ENCODE measurements around the gene GTF2IRD1.
"Not testable (repeated sequence)": the region's sequence is repeated elsewhere in the genome, so short reads cannot be mapped to it uniquely, and the experiment has no call there.

The GTF2IRD1 gene

DNA sequence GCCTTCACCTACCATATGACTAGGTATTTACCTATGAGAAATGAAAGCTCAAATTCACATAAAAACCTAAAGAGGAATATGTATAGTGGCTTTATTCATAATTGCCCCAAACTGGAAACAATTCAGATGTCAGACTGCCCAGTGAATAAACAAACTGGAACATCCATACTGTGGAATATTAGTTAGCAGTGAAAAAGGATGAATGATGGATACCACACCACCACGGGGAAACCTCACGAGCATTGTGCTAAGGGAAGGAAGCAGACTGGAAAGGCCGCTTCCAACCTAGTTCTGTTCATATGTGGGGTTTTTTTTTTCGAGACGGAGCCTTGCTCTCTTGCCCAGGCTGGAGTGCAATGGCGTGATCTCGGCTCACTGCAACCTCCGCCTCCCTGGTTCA lies 16.8 kb downstream of the GTF2IRD1 start:
- no peak for DNase-seq

DNA sequence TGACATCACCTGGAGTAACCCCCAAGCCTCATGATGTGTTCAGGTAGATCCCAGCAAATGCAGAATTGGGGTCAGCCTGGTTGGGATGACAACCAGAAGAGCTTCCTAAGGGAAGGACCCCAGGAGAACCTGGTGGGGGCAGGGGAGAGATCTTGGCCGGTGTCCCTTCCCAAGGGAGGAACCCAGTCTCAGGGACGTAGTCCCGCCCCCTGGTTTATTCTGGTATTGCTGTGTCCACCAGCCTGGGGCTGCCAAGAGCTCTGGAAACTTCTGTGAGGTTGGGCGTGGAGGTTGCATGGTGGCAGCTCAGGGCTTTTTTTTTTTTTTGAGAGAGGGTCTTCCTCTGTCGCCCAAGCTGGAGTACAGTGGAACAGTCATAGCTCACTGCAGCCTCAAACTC lies 19.4 kb downstream of the GTF2IRD1 start:
- no peak for DNase-seq

- no peak for DNase-seq
These were observed 20.7 kb downstream of the GTF2IRD1 start for GRCh38 chr7:74474271-74474865.

GRCh38 chr7:74475243-74475986 lies 21.7 kb downstream of the GTF2IRD1 start:
- DNase-seq = no peak

DNA sequence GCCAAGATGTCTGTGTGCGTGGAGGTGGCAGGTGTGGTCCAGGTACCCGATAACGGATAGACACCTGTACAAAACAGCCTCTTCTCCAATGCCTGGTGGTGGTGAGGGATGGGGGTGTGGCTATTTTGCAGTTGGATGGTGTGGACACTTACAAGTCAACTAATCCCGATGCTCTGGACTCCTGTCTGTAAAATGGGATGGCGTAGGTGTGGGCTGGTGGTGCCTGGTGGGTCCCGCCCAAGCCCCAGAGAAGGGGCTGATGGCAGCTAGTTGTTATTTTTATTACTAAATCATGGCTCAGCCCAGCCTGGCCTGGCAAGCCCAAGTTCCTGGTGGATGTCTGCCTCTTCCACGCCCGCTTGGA lies 22.3 kb downstream of the GTF2IRD1 start:
- no peak for DNase-seq

DNA sequence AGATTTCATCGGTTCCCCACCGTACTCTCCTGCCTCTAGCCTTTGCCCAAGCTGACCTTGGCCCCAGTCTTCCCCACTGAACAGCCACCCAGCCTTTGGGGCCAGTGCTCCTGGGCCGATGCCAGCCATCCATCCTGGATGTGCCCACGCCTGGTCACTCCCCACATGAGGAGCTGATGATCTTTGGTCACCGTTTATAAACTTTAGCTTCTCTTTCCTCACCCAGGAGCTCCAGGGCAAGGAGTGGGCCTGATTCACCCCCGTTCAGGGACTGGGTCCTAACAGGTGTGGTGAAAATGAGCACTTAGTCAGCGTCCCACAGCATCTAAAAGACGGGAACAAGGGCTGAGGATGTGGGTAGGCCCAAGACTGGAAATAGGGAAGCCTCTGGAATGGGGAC lies 22.9 kb downstream of the GTF2IRD1 start:
- DNase-seq = no peak

DNA sequence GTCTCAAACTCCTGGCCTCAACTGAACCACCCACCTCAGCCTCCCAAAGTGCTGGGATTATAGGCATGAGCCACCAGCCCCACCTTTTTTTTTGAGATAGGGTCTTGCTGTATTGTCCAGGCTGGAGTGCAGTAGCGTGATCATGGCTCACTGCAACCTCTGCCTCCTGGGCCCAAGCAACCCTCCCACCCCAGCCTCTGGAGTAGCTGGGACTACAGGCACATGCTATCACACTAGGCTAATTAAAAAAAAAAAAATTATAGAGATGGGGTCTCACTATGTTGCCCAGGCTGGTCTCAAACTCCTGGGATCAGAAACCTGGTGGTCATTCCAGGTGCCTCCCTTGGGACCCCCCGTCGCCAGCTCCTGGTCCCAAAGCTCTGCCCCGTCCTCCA lies 25.0 kb downstream of the GTF2IRD1 start:
- no peak for DNase-seq

GRCh38 chr7:74479066-74479781 lies 25.5 kb downstream of the GTF2IRD1 start:
- peak; percentile 22 for DNase-seq

- peak; percentile 68 for DNase-seq
These were observed 26.5 kb downstream of the GTF2IRD1 start for GRCh38 chr7:74479961-74480829.

GRCh38 chr7:74480861-74481417 lies 27.2 kb downstream of the GTF2IRD1 start:
- peak; percentile 51 for DNase-seq

GRCh38 chr7:74481458-74482196 lies 27.9 kb downstream of the GTF2IRD1 start:
- no peak for DNase-seq

DNA sequence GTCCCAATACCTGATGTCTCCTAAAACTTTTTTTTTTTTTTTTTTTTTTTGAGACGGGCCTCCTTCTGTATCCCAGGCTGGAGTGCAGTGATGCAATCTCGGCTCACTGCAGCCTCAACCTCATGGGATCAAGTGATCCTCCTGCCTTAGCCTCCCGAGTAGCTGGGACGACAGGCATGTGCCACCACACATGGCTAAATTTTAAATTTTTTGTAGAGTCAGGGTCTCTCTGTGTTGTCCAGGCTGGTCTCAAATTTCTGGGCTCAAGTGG lies 28.4 kb downstream of the GTF2IRD1 start:
- no peak for DNase-seq

DNA sequence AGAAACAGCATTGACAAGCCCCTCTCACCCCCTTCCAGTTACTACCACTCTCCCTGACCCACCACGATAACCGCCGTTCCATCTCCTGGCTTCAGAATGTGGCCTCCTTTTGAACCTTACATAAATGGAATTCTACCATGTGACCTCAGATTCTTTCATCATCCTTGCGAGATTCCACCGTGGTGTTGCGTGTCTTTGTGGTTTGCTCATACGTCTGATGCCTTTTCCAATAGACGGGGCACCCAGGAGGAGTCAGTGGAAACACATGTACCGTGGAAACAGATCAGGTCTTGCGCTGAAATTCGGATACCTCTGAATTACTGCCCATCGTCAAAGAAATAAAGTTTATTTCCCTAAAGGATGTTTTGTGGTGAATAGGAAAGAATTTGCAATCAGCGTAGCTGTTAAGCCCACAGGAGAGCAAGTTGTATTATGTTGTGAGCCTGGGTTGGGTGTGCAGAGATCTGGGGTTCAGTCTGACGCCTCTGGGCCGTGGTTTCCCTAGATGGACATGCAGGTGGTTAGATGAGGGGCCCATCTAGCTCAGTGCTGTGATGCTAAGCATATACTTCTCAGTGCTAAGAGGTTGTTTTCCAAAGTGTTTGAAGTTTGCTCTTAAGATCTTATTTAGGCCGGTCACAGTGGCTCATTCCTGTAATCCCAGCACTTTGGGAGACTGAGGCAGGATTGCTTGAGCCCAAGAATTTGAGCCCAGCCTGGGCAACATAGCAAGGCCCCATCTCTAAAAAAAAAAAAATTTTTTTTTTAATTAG lies 29.1 kb downstream of the GTF2IRD1 start:
- DNase-seq = no peak

- no peak for DNase-seq
These were observed 30.0 kb downstream of the GTF2IRD1 start for GRCh38 chr7:74483402-74484336.

DNA sequence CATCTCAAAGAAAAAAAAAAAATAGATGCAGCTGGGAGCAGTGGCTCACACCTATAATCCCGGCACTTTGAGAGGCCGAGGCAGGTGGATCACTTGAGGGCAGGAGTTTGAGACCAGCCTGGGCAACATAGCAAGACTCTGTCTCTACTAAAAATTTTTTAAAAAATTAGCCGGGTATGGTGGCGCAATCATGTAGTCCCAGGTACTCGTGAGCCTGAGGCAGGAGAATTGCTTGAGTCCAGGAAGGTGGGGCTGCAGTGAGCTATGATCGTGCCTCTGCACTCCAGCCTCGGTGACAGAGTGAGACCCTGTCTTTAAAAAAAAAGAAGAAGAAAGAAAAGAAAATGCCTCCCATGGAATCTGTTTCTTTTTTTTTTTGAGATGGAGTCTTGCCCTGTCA lies 31.9 kb downstream of the GTF2IRD1 start:
- no peak for DNase-seq

DNA sequence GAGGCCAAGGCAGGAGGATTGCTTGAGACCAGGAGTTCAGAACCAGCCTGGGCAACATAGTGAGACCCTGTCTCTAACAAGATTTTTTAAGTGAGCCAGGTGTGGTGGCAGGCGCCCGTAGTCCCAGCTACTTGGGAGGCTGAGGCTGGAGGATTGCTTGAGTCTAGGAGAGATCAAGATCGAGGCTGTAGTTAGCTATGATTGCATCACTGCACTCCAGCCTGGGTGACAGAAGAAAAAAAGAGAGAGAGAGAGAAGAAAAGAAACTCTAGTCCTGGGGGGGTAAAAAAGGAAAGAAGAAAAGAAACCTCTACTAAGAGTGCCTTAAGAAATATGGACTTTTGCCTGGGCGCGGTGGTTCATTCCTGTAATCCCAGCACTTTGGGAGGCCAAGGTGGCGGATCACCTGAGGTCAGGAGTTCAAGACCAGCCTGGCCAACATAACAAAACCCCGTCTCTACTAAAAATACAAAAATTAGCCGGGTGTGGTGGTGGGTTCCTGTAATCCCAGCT lies 34.9 kb downstream of the GTF2IRD1 start:
- not testable (repeated sequence) for DNase-seq

- no peak for DNase-seq
These were observed 36.6 kb downstream of the GTF2IRD1 start for GRCh38 chr7:74489997-74490945.

DNA sequence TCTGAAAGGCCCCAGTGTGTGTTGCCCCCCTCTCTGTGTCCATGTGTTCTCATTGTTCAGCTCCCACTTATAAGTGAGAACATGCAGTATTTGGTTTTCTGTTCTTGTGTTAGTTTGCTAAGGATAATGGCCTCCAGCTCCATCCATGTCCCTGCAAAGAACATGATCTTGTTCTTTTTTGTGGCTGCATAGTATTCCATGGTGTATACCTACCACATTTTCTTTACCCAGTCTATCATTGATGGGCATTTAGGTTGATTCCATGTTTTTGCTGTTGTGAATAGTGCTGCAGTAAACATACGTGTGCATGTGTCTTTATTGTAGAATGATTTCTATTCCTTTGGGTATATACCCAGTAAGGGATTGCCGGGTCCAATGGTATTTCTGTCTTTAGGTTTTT lies 37.8 kb downstream of the GTF2IRD1 start:
- not testable (repeated sequence) for DNase-seq

GRCh38 chr7:74493295-74493694 lies 39.6 kb downstream of the GTF2IRD1 start:
- DNase-seq = no peak

Data from DMS 273 treated with DMSO at 0.1 percent for 48 hours (cell line).